ENCODE results near the gene SEC14L5.

- TF ChIP-seq TEAD4 (CRISPR knock-in tag; IDR thresholded peaks at IDR 0.05) (no peak), MAX (CRISPR knock-in tag; IDR thresholded peaks at IDR 0.05) (no peak), ATF1 (CRISPR knock-in tag; IDR thresholded peaks at IDR 0.05) (no peak), CTCF (IDR thresholded peaks at IDR 0.05) (no peak), CREB1 (CRISPR knock-in tag; IDR thresholded peaks at IDR 0.05) (no peak), JUN (CRISPR knock-in tag; IDR thresholded peaks at IDR 0.05) (no peak), ZNF263 (CRISPR knock-in tag; IDR thresholded peaks at IDR 0.05; ENCODE audit: low read depth) (no peak), TCF7 (CRISPR knock-in tag; IDR thresholded peaks at IDR 0.05; ENCODE audit: low read depth) (no peak), ZNF396 (CRISPR knock-in tag; IDR thresholded peaks at IDR 0.05; ENCODE audit: borderline replicate concordance) (no peak), ATF2 (CRISPR knock-in tag; IDR thresholded peaks at IDR 0.05; ENCODE audit: borderline replicate concordance, low read depth) (no peak)
Observed at GRCh38 chr16:4976079-4976478, 17.9 kb downstream of the SEC14L5 start.
